GM23338 (cell line): ENCODE results near the gene RPL3. TPM values are rescaled to one million over a fixed set of nuclear protein-coding genes. Genes with fewer than 3 reads are reported as not detected.

Source experiments
- ATAC-seq: fragments of 200-7000 bp; cut with Tn5 transposase; 3 replicates; pipeline ENCODE4 v1.9.1; 2020
- DNase-seq: peaks from one replicate; pipeline ENCODE4 v3.0.0-alpha.2; 2015; ENCODE audit warnings: low spot score
- H2AFZ ChIP-seq: fragments of 200-600 bp; sonication (generic); 2 replicates; pipeline ENCODE4 v1.8.0; 2016; ENCODE audit warnings: antibody characterized with exemption, mild to moderate bottlenecking, moderate library complexity
- H3F3A ChIP-seq: fragments of 200-600 bp; sonication (generic); replicated peaks from 2 replicates; pipeline ENCODE4 v1.8.0; 2017; ENCODE audit warnings: antibody characterized with exemption, mixed run types, low read depth
- H3K27ac ChIP-seq: fragments of 200-600 bp; sonication (generic); 2 replicates; pipeline ENCODE4 v1.6.1; 2016; ENCODE audit warnings: low read depth
- H3K27me3 ChIP-seq: fragments of 200-600 bp; sonication (generic); 2 replicates; pipeline ENCODE4 v1.8.0; 2016; ENCODE audit warnings: mild to moderate bottlenecking, mixed run types, moderate library complexity; ENCODE audit not compliant: insufficient read depth
- H3K36me3 ChIP-seq: fragments of 200-600 bp; sonication (generic); 2 replicates; pipeline ENCODE4 v1.8.0; 2016; ENCODE audit warnings: mild to moderate bottlenecking; ENCODE audit not compliant: insufficient read depth
- H3K4me1 ChIP-seq: fragments of 200-600 bp; sonication (generic); 2 replicates; pipeline ENCODE4 v1.8.0; 2016; ENCODE audit warnings: mild to moderate bottlenecking, moderate library complexity; ENCODE audit not compliant: insufficient read depth
- H3K4me2 ChIP-seq: fragments of 200-600 bp; sonication (generic); 2 replicates; pipeline ENCODE4 v1.7.1; 2017; ENCODE audit warnings: mixed run types
- H3K4me3 ChIP-seq: fragments of 200-600 bp; sonication (generic); 2 replicates; pipeline ENCODE4 v1.6.1; 2016; ENCODE audit warnings: mixed run types
- H3K79me2 ChIP-seq: fragments of 200-600 bp; sonication (generic); replicated peaks from 2 replicates; pipeline ENCODE4 v1.8.0; 2017; ENCODE audit warnings: mild to moderate bottlenecking; ENCODE audit not compliant: insufficient read depth
- H3K9me2 ChIP-seq: fragments of 200-600 bp; sonication (generic); 2 replicates; pipeline ENCODE4 v1.8.0; 2017; ENCODE audit not compliant: insufficient read depth
- H4K20me1 ChIP-seq: fragments of 200-600 bp; sonication (generic); replicated peaks from 2 replicates; pipeline ENCODE4 v1.8.0; 2017; ENCODE audit warnings: mild to moderate bottlenecking; ENCODE audit not compliant: insufficient read depth
- H3K27ac Mint-ChIP-seq: 2 replicates; pipeline ENCODE4 v1.8.0; 2020; ENCODE audit warnings: inconsistent platforms, mild to moderate bottlenecking, moderate library complexity, mixed read lengths
- H3K27me3 Mint-ChIP-seq: 3 replicates; pipeline ENCODE4 v1.8.0; 2022; ENCODE audit warnings: low read depth, mild to moderate bottlenecking, moderate library complexity, mixed read lengths, inconsistent platforms; ENCODE audit not compliant: insufficient read depth, poor library complexity
- H3K36me3 Mint-ChIP-seq: 3 replicates; pipeline ENCODE4 v1.8.0; 2021; ENCODE audit warnings: low read depth, mild to moderate bottlenecking, inconsistent platforms, moderate library complexity, mixed read lengths
- H3K4me1 Mint-ChIP-seq: 3 replicates; pipeline ENCODE4 v1.8.0; 2020; ENCODE audit warnings: mild to moderate bottlenecking, inconsistent platforms, mixed read lengths
- H3K4me3 Mint-ChIP-seq: 3 replicates; pipeline ENCODE4 v1.8.0; 2021; ENCODE audit warnings: moderate library complexity, mild to moderate bottlenecking, inconsistent platforms, mixed read lengths
- H3K9me3 Mint-ChIP-seq: 3 replicates; pipeline ENCODE4 v1.8.0; 2020; ENCODE audit warnings: moderate library complexity, mild to moderate bottlenecking, inconsistent platforms, mixed read lengths
- CTCF ChIP-seq, 2 experiments: fragments of 200-600 bp in 1 of 2; sonication (generic) in 1 of 2; conservative IDR thresholded peaks; 2 replicates each; pipeline versions ENCODE4 v1.5.1 to v1.6.1; 2016 to 2017; ENCODE audit warnings: antibody characterized with exemption in 2 of 2, low read depth in 2 of 2, mild to moderate bottlenecking in 2 of 2, moderate library complexity in 1 of 2
- EZH2 ChIP-seq: fragments of 200-600 bp; sonication (generic); IDR thresholded peaks from one replicate; pipeline ENCODE4 v1.8.0; 2017; ENCODE audit warnings: antibody characterized with exemption, mild to moderate bottlenecking, low read depth; ENCODE audit not compliant: unreplicated experiment
- JUNB ChIP-seq: IDR thresholded peaks from one replicate; pipeline ENCODE4 v1.6.1; 2016; ENCODE audit warnings: antibody characterized with exemption; ENCODE audit not compliant: unreplicated experiment
- POLR2AphosphoS5 ChIP-seq: IDR thresholded peaks from 2 replicates; pipeline ENCODE4 v1.6.1; 2016; ENCODE audit warnings: antibody characterized with exemption, low read depth
- polyA plus RNA-seq: library from polyadenylated mRNA; unstranded; fragments of >200 nt; fragmentation: Nextera tagmentation; extraction: Ambion mirVana; gene quantifications from 2 replicates; pipeline ENCODE4 v1.2.1, GENCODE V29; 2016
- total RNA-seq: library from RNA; depleted of rRNA; stranded (reverse); fragments of >200 nt; shearing (Covaris generic); gene quantifications from 2 replicates; pipeline ENCODE4 v1.2.3, GENCODE V29; 2014
- TF ChIP-seq, protein P1 (sequence below): fragments of 250-450 bp; sonication (Bioruptor Pico); IDR thresholded peaks from 2 replicates; pipeline ENCODE4 v1.5.0; 2020; ENCODE audit warnings: mild to moderate bottlenecking, moderate library complexity

Gene RPL3
- total and polyA plus RNA-seq, 2 experiments from 2014 or later: 1,983 to 3,244 TPM

DNA sequence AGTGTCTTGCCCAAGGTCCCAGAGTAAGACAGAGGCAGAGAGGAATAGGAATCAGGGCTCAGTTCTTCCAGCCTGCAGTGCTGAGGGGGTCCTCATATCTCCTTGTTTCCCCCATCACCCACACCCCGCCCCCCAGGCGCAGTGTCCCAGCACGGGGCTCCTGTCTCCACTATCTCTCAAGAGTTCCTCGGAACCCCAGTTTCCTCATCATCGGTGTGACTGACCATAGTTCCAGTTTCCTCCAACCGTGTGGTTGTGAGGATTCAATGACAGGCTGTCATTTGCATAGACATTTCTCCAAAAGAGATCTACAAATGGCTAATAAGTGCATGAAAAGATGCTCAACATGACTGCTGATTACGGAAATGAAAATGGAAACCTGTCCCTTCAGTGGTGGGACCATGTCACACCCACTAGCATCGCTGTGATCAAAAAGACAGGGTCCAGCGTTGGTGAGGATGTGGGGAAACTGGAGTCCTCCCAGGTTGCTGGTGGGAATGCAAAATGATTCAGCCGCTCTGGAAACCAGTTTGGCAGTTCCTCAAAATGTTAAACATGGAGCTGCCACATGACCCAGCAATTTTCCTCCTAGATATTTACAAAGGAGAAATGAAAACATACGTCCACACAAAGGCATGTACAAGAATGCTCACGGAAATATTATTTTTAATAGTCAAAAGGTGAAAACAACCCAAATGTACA is 42.8 kb downstream of the RPL3 start (continued):
- TF ChIP-seq, protein P1, sequence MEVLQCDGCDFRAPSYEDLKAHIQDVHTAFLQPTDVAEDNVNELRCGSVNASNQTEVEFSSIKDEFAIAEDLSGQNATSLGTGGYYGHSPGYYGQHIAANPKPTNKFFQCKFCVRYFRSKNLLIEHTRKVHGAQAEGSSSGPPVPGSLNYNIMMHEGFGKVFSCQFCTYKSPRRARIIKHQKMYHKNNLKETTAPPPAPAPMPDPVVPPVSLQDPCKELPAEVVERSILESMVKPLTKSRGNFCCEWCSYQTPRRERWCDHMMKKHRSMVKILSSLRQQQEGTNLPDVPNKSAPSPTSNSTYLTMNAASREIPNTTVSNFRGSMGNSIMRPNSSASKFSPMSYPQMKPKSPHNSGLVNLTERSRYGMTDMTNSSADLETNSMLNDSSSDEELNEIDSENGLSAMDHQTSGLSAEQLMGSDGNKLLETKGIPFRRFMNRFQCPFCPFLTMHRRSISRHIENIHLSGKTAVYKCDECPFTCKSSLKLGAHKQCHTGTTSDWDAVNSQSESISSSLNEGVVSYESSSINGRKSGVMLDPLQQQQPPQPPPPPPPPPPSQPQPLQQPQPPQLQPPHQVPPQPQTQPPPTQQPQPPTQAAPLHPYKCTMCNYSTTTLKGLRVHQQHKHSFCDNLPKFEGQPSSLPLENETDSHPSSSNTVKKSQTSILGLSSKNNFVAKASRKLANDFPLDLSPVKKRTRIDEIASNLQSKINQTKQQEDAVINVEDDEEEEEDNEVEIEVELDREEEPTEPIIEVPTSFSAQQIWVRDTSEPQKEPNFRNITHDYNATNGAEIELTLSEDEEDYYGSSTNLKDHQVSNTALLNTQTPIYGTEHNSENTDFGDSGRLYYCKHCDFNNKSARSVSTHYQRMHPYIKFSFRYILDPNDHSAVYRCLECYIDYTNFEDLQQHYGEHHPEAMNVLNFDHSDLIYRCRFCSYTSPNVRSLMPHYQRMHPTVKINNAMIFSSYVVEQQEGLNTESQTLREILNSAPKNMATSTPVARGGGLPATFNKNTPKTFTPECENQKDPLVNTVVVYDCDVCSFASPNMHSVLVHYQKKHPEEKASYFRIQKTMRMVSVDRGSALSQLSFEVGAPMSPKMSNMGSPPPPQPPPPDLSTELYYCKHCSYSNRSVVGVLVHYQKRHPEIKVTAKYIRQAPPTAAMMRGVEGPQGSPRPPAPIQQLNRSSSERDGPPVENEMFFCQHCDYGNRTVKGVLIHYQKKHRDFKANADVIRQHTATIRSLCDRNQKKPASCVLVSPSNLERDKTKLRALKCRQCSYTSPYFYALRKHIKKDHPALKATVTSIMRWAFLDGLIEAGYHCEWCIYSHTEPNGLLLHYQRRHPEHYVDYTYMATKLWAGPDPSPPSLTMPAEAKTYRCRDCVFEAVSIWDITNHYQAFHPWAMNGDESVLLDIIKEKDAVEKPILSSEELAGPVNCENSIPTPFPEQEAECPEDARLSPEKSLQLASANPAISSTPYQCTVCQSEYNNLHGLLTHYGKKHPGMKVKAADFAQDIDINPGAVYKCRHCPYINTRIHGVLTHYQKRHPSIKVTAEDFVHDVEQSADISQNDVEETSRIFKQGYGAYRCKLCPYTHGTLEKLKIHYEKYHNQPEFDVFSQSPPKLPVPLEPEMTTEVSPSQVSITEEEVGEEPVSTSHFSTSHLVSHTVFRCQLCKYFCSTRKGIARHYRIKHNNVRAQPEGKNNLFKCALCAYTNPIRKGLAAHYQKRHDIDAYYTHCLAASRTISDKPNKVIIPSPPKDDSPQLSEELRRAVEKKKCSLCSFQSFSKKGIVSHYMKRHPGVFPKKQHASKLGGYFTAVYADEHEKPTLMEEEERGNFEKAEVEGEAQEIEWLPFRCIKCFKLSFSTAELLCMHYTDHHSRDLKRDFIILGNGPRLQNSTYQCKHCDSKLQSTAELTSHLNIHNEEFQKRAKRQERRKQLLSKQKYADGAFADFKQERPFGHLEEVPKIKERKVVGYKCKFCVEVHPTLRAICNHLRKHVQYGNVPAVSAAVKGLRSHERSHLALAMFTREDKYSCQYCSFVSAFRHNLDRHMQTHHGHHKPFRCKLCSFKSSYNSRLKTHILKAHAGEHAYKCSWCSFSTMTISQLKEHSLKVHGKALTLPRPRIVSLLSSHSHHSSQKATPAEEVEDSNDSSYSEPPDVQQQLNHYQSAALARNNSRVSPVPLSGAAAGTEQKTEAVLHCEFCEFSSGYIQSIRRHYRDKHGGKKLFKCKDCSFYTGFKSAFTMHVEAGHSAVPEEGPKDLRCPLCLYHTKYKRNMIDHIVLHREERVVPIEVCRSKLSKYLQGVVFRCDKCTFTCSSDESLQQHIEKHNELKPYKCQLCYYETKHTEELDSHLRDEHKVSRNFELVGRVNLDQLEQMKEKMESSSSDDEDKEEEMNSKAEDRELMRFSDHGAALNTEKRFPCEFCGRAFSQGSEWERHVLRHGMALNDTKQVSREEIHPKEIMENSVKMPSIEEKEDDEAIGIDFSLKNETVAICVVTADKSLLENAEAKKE: no peak
- TF ChIP-seq CTCF (conservative IDR thresholded peaks at IDR 0.05; ENCODE audit: low read depth in 2 of 2) (no peak), JUNB (no peak), EZH2 (no peak)

DNA sequence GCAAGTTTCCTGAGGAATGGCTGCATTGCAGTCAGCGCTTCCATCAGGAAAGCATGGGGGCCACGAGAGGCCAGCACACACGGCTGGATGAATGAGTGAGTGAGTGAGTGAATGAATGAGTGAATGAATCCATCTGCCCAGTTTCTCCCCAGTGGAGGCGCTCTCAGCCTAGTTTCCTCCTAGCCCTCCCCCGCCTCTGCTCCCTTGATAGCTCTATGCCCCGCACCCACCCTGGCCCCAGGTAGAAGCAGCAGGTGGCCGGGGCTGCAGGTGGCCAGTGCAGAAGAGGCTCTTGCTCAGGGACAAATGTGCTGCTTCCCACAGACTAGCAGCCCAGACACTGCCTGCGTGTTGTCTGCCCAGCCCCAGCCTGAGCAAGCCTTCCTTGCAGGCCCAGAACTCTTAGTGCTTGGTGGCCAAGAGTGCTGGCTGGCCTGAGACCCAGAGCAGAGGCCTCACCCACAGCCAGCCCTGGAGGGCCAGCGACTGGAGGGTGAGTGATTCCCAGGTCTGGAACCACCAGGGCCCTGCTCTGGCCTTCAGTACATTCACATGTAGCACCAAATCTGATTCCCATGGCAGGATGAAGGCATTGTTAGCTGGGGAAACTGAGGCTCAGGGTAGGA is 43.5 kb downstream of the RPL3 start:
- Histone ChIP-seq H3K79me2 (no peaks in the 10 kb centered on the region), H3K4me2 (no peak overlapping the region), H3K36me3 (peaks cover 3% of the 10 kb centered on the region; the same call in 1 of the 2 replicates), H3K27me3 (no peaks in the 10 kb centered on the region), H2AFZ (no peak overlapping the region), H3K4me1 (peaks cover 17% of the 10 kb centered on the region; the same call in 1 of the 2 replicates), H3K4me3 (no peak overlapping the region), H3K9me2 (no peaks in the 10 kb centered on the region), H4K20me1 (no peaks in the 10 kb centered on the region), H3F3A (no peaks in the 10 kb centered on the region), H3K27ac (no peak overlapping the region)
- H3K4me1 Mint-ChIP-seq: peaks cover 17% of the 10 kb centered on the region; the same call in 2 of the 3 replicates
- peaks cover 15% of the 10 kb centered on the region for H3K9me3 Mint-ChIP-seq
- H3K27ac Mint-ChIP-seq: no peak overlapping the region
- peaks cover 6% of the 10 kb centered on the region; the same call in 1 of the 3 replicates for H3K36me3 Mint-ChIP-seq
- peak in 1 of 2 experiments; percentile 21; a peak in 2 of 4 replicates for TF ChIP-seq CTCF (conservative IDR thresholded peaks at IDR 0.05; ENCODE audit: low read depth in 2 of 2)
- TF ChIP-seq POLR2AphosphoS5: no peak
- DNase-seq (no peak), ATAC-seq (no peak)
- H3K4me3 Mint-ChIP-seq: no peak overlapping the region
- H3K27me3 Mint-ChIP-seq: peaks cover 14% of the 10 kb centered on the region
